Epithelial cell of esophagus (primary cell): Measurements from ENCODE around the gene CPM.
"Not testable (repeated sequence)": the region's sequence is repeated elsewhere in the genome, so short reads cannot be mapped to it uniquely, and the experiment has no call there.

Experiments used
- DNase-seq: peaks from one replicate; pipeline ENCODE4 v3.0.0; 2010; ENCODE audit warnings: low read depth
- H3K4me3 ChIP-seq: 2 replicates; pipeline ENCODE4 v1.5.1; 2011; ENCODE audit warnings: mild to moderate bottlenecking, low read length, control low read depth
- CTCF ChIP-seq: IDR thresholded peaks from 2 replicates; pipeline ENCODE4 v1.5.1; 2011; ENCODE audit warnings: low read depth, mild to moderate bottlenecking, low read length, control low read depth, inconsistent platforms; ENCODE audit not compliant: insufficient read depth; ENCODE audit errors: missing control alignments

Gene CPM

GRCh38 chr12:68864604-68865003 lies 68.4 kb downstream of the CPM start:
- TF ChIP-seq CTCF, result no peak
- no peak overlapping the region for H3K4me3 ChIP-seq
- DNase-seq, result no peak

- H3K4me3 ChIP-seq, result not testable (repeated sequence)
- DNase-seq, result peak; percentile 77
- peak; percentile 56 for TF ChIP-seq CTCF
These were observed 69.0 kb downstream of the CPM start for GRCh38 chr12:68863886-68864454.

GRCh38 chr12:68863109-68863770 lies 69.7 kb downstream of the CPM start:
- no peak for TF ChIP-seq CTCF
- no peak overlapping the region for H3K4me3 ChIP-seq
- DNase-seq, result no peak

GRCh38 chr12:68861890-68862289 lies 71.1 kb downstream of the CPM start:
- no peak for TF ChIP-seq CTCF
- H3K4me3 ChIP-seq, result no peak overlapping the region
- DNase-seq, result no peak

GRCh38 chr12:68856510-68856909 lies 76.5 kb downstream of the CPM start:
- DNase-seq, result no peak
- H3K4me3 ChIP-seq, result no peak overlapping the region
- no peak for TF ChIP-seq CTCF

- no peak for DNase-seq
These were observed 77.2 kb downstream of the CPM start for GRCh38 chr12:68855771-68856170.

More at GRCh38 chr12:68855771-68856170, 77.2 kb downstream of the CPM start:
- no peak for TF ChIP-seq CTCF
- no peak overlapping the region for H3K4me3 ChIP-seq
